GM18517 (cell line): ENCODE data around the gene BACE1.
"Not testable (repeated sequence)": the region's sequence is repeated elsewhere in the genome, so short reads cannot be mapped to it uniquely, and the experiment has no call there.

Experiments
- ATAC-seq: cut with Tn5 transposase; IDR thresholded peaks from one replicate; pipeline ENCODE4 v1.9.1; 2021; ENCODE audit warnings: mild to moderate bottlenecking, moderate library complexity; ENCODE audit not compliant: unreplicated experiment

The BACE1 gene

GRCh38 chr11:117316197-117316961, at the start of gene BACE1:
Gene BACE1, minus strand, starts transcription at chr11:117316256. Its CDS starts 461 bp downstream, at chr11:117315795.
- no peak for ATAC-seq

- ATAC-seq = no peak
Observed at GRCh38 chr11:117361432-117361831, 45.4 kb upstream of the BACE1 start.

GRCh38 chr11:117356126-117356890, 40.3 kb upstream of the BACE1 start:
- no peak for ATAC-seq

GRCh38 chr11:117354550-117354949, 38.5 kb upstream of the BACE1 start:
- no peak for ATAC-seq

GRCh38 chr11:117345039-117345438, 29.0 kb upstream of the BACE1 start:
- no peak for ATAC-seq

- no peak for ATAC-seq
Observed at GRCh38 chr11:117337076-117337475, 21.0 kb upstream of the BACE1 start.

- no peak for ATAC-seq
Observed at GRCh38 chr11:117335399-117335798, 19.3 kb upstream of the BACE1 start.

GRCh38 chr11:117334896-117335295, 18.8 kb upstream of the BACE1 start:
- ATAC-seq = no peak

- no peak for ATAC-seq
Observed at GRCh38 chr11:117333917-117334316, 17.9 kb upstream of the BACE1 start.

- no peak for ATAC-seq
Observed at GRCh38 chr11:117332843-117333242, 16.8 kb upstream of the BACE1 start.

- peak; percentile 23 for ATAC-seq
Observed at GRCh38 chr11:117328375-117329010, 12.4 kb upstream of the BACE1 start.

GRCh38 chr11:117327567-117328374, 11.7 kb upstream of the BACE1 start, which contains the start of gene CEP164:
Gene CEP164, plus strand, starts transcription at chr11:117327854. Its CDS starts 10,733 bp downstream, at chr11:117338587.
- ATAC-seq = peak; percentile 92

GRCh38 chr11:117327255-117327566, 11.2 kb upstream of the BACE1 start:
- ATAC-seq = not testable (repeated sequence)

- ATAC-seq = no peak
Observed at GRCh38 chr11:117319214-117319840, 3.3 kb upstream of the BACE1 start.

GRCh38 chr11:117318738-117319137, 2.7 kb upstream of the BACE1 start:
- no peak for ATAC-seq

GRCh38 chr11:117315285-117316196, 515 bp downstream of the BACE1 start:
- no peak for ATAC-seq

GRCh38 chr11:117314840-117315239, 1.2 kb downstream of the BACE1 start:
- ATAC-seq = no peak

- ATAC-seq = no peak
Observed at GRCh38 chr11:117313828-117314768, 2.0 kb downstream of the BACE1 start.
